H9 (cell line): ENCODE measurements around the gene DENND5B. TPM values are rescaled to one million over a fixed set of nuclear protein-coding genes. Genes with fewer than 3 reads are reported as not detected.

ENCODE experiments used
- DNase-seq: peaks from one replicate; pipeline ENCODE4 v3.0.0-alpha.2; 2017
- H2AFZ ChIP-seq: one replicate; pipeline ENCODE4 v1.6.1; 2013; ENCODE audit warnings: mild to moderate bottlenecking, low read length, control low read depth, moderate library complexity
- H2AK5ac ChIP-seq: 2 replicates; pipeline ENCODE4 v1.6.1; 2013; ENCODE audit warnings: low read length, control low read depth, mixed read lengths; ENCODE audit not compliant: insufficient read length
- H2BK120ac ChIP-seq: one replicate; pipeline ENCODE4 v1.6.1; 2013; ENCODE audit warnings: low read depth, mild to moderate bottlenecking, low read length, control low read depth, inconsistent platforms; ENCODE audit not compliant: poor library complexity, severe bottlenecking
- H2BK12ac ChIP-seq: 2 replicates; pipeline ENCODE4 v1.6.1; 2013; ENCODE audit warnings: low read length, control low read depth, mixed read lengths, low read depth; ENCODE audit not compliant: insufficient read length
- H2BK15ac ChIP-seq: 2 replicates; pipeline ENCODE4 v1.6.1; 2013; ENCODE audit warnings: low read depth, low read length, control low read depth
- H2BK20ac ChIP-seq: one replicate; pipeline ENCODE4 v1.6.1; 2013; ENCODE audit warnings: low read depth, mild to moderate bottlenecking, low read length, control low read depth, inconsistent platforms; ENCODE audit not compliant: poor library complexity, severe bottlenecking
- H2BK5ac ChIP-seq: 2 replicates; pipeline ENCODE4 v1.6.1; 2013; ENCODE audit warnings: low read length, control low read depth, mixed read lengths; ENCODE audit not compliant: insufficient read length
- H3K14ac ChIP-seq: 2 replicates; pipeline ENCODE4 v1.6.1; 2013; ENCODE audit warnings: low read length, control low read depth; ENCODE audit not compliant: insufficient read depth
- H3K18ac ChIP-seq: 2 replicates; pipeline ENCODE4 v1.6.1; 2013; ENCODE audit warnings: low read depth, mild to moderate bottlenecking, mixed read lengths, low read length, control low read depth; ENCODE audit not compliant: insufficient read length
- H3K23ac ChIP-seq: 2 replicates; pipeline ENCODE4 v1.6.1; 2013; ENCODE audit warnings: low read length, control low read depth, mixed read lengths, low read depth; ENCODE audit not compliant: insufficient read length
- H3K23me2 ChIP-seq: 2 replicates; pipeline ENCODE4 v1.6.1; 2013; ENCODE audit warnings: low read depth, mild to moderate bottlenecking, mixed read lengths, low read length, control low read depth; ENCODE audit not compliant: insufficient read length, poor library complexity, severe bottlenecking
- H3K27ac ChIP-seq: 2 replicates; pipeline ENCODE4 v1.5.1; 2013; ENCODE audit warnings: low read length, control low read depth, mixed read lengths, low read depth; ENCODE audit not compliant: insufficient read length
- H3K27me3 ChIP-seq: 2 replicates; pipeline ENCODE4 v1.6.1; 2013; ENCODE audit warnings: low read length, control low read depth, inconsistent platforms; ENCODE audit not compliant: insufficient read depth
- H3K4ac ChIP-seq: 2 replicates; pipeline ENCODE4 v1.6.1; 2013; ENCODE audit warnings: low read depth, mild to moderate bottlenecking, control low read depth, inconsistent platforms, low read length, moderate library complexity
- H3K4me1 ChIP-seq: 2 replicates; pipeline ENCODE4 v1.6.1; 2013; ENCODE audit warnings: low read length, control low read depth, inconsistent platforms; ENCODE audit not compliant: insufficient read depth
- H3K4me2 ChIP-seq: 2 replicates; pipeline ENCODE4 v1.6.1; 2013; ENCODE audit warnings: low read length, control low read depth, mixed read lengths; ENCODE audit not compliant: insufficient read length, insufficient read depth
- H3K56ac ChIP-seq: 2 replicates; pipeline ENCODE4 v1.6.1; 2013; ENCODE audit warnings: low read depth, mild to moderate bottlenecking, mixed read lengths, low read length, control low read depth; ENCODE audit not compliant: insufficient read length
- H3K79me1 ChIP-seq: 2 replicates; pipeline ENCODE4 v1.6.1; 2013; ENCODE audit warnings: low read depth, mild to moderate bottlenecking, moderate library complexity, low read length, control low read depth, inconsistent platforms; ENCODE audit not compliant: insufficient read depth, poor library complexity, severe bottlenecking
- H3K79me2 ChIP-seq: 2 replicates; pipeline ENCODE4 v1.6.1; 2013; ENCODE audit warnings: low read length, control low read depth, inconsistent platforms; ENCODE audit not compliant: insufficient read depth
- H3K9ac ChIP-seq: 2 replicates; pipeline ENCODE4 v1.6.1; 2013; ENCODE audit warnings: low read length, control low read depth, mixed read lengths; ENCODE audit not compliant: insufficient read length; ENCODE audit errors: extremely low read depth
- H3K9me3 ChIP-seq: one replicate; pipeline ENCODE4 v1.6.1; 2013; ENCODE audit warnings: low read depth, low read length, inconsistent platforms; ENCODE audit not compliant: control insufficient read depth
- H3T11ph ChIP-seq: one replicate; pipeline ENCODE4 v1.6.1; 2013; ENCODE audit warnings: mild to moderate bottlenecking, low read length, control low read depth, inconsistent platforms
- H4K20me1 ChIP-seq: one replicate; pipeline ENCODE4 v1.6.1; 2013; ENCODE audit not compliant: control insufficient read depth, insufficient read length, insufficient read depth
- H4K5ac ChIP-seq: 2 replicates; pipeline ENCODE4 v1.6.1; 2013; ENCODE audit warnings: low read depth, mild to moderate bottlenecking, mixed read lengths, low read length, control low read depth; ENCODE audit not compliant: insufficient read length
- H4K8ac ChIP-seq: replicated peaks from 2 replicates; pipeline ENCODE4 v1.6.1; 2013; ENCODE audit warnings: low read length, control low read depth, mixed read lengths, low read depth; ENCODE audit not compliant: insufficient read length
- H4K91ac ChIP-seq: 2 replicates; pipeline ENCODE4 v1.6.1; 2013; ENCODE audit warnings: low read depth, mild to moderate bottlenecking, moderate library complexity, mixed read lengths, low read length, control low read depth; ENCODE audit not compliant: insufficient read length
- H3K27ac Mint-ChIP-seq, 3 experiments: 2 replicates in 2 of 3; 3 replicates in 1 of 3; pipeline ENCODE4 v1.8.0; 2020 to 2021; ENCODE audit warnings: mixed read lengths in 3 of 3, mild to moderate bottlenecking in 1 of 3, moderate library complexity in 1 of 3
- H3K27me3 Mint-ChIP-seq: 2 replicates; pipeline ENCODE4 v1.8.0; 2021; ENCODE audit warnings: low read depth, mild to moderate bottlenecking, moderate library complexity, mixed read lengths
- H3K36me3 Mint-ChIP-seq, 3 experiments: 2 replicates in 2 of 3; 3 replicates in 1 of 3; pipeline ENCODE4 v1.8.0; 2020 to 2021; ENCODE audit warnings: low read depth in 3 of 3, mixed read lengths in 3 of 3; ENCODE audit not compliant: insufficient read depth in 1 of 3
- H3K4me1 Mint-ChIP-seq, 2 experiments: 2 replicates each; pipeline ENCODE4 v1.8.0; 2020; ENCODE audit warnings: mixed read lengths in 2 of 2
- H3K4me3 Mint-ChIP-seq, 2 experiments: 2 replicates in 1 of 2; 3 replicates in 1 of 2; pipeline ENCODE4 v1.8.0; 2020 to 2021; ENCODE audit warnings: mild to moderate bottlenecking in 2 of 2, mixed read lengths in 2 of 2, moderate library complexity in 1 of 2
- H3K9me3 Mint-ChIP-seq, 2 experiments: 2 replicates in 1 of 2; 3 replicates in 1 of 2; pipeline ENCODE4 v1.8.0; 2020; ENCODE audit warnings: mild to moderate bottlenecking in 2 of 2, mixed read lengths in 2 of 2, moderate library complexity in 1 of 2
- CTCF ChIP-seq: fragments of 200-600 bp; sonication (generic); conservative IDR thresholded peaks from 3 replicates; pipeline ENCODE4 v1.8.0; 2021; ENCODE audit warnings: antibody characterized with exemption, mild to moderate bottlenecking
- WGBS: extraction: QIAGEN DNeasy Blood & Tissue Kit; methylation state at CpG from one replicate; pipeline ENCODE4 v1.1.7; 2013; ENCODE audit warnings: missing lambda C conversion rate, low lambda C conversion rate, mixed read lengths; ENCODE audit not compliant: insufficient read length; ENCODE audit errors: extremely low coverage; 5-methylcytosine and 5-hydroxymethylcytosine counted together
- total RNA-seq: library from RNA; stranded (reverse); gene quantifications from 2 replicates; pipeline ENCODE4 v1.2.1, GENCODE V29; 2021

Gene DENND5B
- total RNA-seq, 1 experiment from 2014 or later: 13.4 TPM

DNA sequence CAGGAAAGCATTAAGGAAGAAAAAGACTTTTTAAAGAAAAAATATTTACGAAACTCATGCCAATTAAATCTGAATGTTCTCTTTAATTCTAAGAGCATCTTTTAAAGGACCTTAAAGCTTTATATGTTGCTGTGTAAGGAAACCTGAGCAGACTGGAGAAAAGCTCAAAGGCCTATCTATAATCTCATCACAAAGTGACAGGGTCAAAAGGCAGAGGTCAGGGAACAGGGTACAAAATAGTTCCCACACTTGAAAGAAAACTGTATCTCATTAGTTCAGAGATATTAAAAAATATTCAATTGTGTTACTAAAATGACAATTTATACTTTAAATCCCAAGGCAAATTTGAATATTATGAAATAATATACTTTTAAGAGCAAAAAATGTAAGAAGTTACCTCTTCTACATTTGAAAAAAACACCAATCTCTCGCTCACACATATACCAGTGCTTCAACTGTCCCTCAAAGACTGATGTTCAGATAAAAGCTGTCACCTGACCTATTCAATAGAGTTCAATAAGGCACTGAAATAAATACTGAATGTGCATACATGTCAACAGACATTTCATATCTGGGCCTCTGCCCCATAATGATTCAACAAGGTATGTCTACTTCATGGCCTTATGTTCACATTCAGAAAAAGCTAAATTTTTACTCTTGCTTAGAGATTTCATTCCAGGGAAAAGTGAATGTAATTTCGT, 17.9 kb downstream of the DENND5B start:
- Histone ChIP-seq H4K20me1 (no peaks in the 10 kb centered on the region), H3K4me1 (no peaks in the 10 kb centered on the region), H3K27me3 (no peaks in the 10 kb centered on the region), H2BK15ac (no peak overlapping the region), H3T11ph (no peak overlapping the region), H3K56ac (no peak overlapping the region), H4K8ac (no peak overlapping the region), H3K9me3 (no peaks in the 10 kb centered on the region), H3K27ac (no peak overlapping the region), H3K9ac (no peak overlapping the region), H3K14ac (no peak overlapping the region), H2BK20ac (no peak overlapping the region), H3K23me2 (no peaks in the 10 kb centered on the region), H2BK12ac (no peak overlapping the region), H3K79me1 (peaks cover 6% of the 10 kb centered on the region), H3K4ac (no peak overlapping the region), H3K23ac (no peak overlapping the region), H4K5ac (no peak overlapping the region), H2BK120ac (no peak overlapping the region), H3K79me2 (no peaks in the 10 kb centered on the region), H2AK5ac (no peak overlapping the region), H3K4me2 (no peak overlapping the region), H3K18ac (no peak overlapping the region), H2BK5ac (no peak overlapping the region), H4K91ac (no peak overlapping the region), H2AFZ (no peak overlapping the region)
- no peak for DNase-seq
- WGBS: no CpG with 5 or more reads among the region's 3 CpGs
- Mint-ChIP-seq H3K4me1 (peaks cover 32 to 39% of the 10 kb centered on the region in 2 experiments), H3K9me3 (no peaks in the 10 kb centered on the region), H3K36me3 (no peaks in the 10 kb centered on the region), H3K27me3 (no peaks in the 10 kb centered on the region), H3K27ac (no peak overlapping the region; a peak in 3 of 7 replicates), H3K4me3 (no peak overlapping the region)
- no peak for TF ChIP-seq CTCF
